SK-N-SH treated with all-trans-retinoic acid at 6 μM for 48 hours (cell line): ENCODE results near the gene DCC.

Source experiments
- BACH2 ChIP-seq: fragments of 250-450 bp; sonication (Bioruptor Pico); IDR thresholded peaks from 2 replicates; pipeline ENCODE4 v1.9.0; 2021; ENCODE audit warnings: mild to moderate bottlenecking, borderline replicate concordance
- ISL1 ChIP-seq: fragments of 250-450 bp; sonication (Bioruptor Pico); IDR thresholded peaks from 2 replicates; pipeline ENCODE4 v2.1.2; 2022; ENCODE audit warnings: mild to moderate bottlenecking, moderate library complexity
- OSR1 ChIP-seq: fragments of 250-450 bp; sonication (Bioruptor Pico); IDR thresholded peaks from 2 replicates; pipeline ENCODE4 v1.8.0; 2022; ENCODE audit warnings: moderate library complexity, mild to moderate bottlenecking, inconsistent platforms
- POU6F1 ChIP-seq: fragments of 250-450 bp; sonication (Bioruptor Pico); IDR thresholded peaks from 2 replicates; pipeline ENCODE4 v1.8.0; 2021; ENCODE audit warnings: low read depth, mild to moderate bottlenecking, moderate library complexity, borderline replicate concordance
- PPARA ChIP-seq: fragments of 250-450 bp; sonication (Bioruptor Pico); IDR thresholded peaks from 2 replicates; pipeline ENCODE4 v1.5.0; 2020; ENCODE audit warnings: mild to moderate bottlenecking, borderline replicate concordance
- ZFP3 ChIP-seq: fragments of 250-450 bp; sonication (Bioruptor Pico); IDR thresholded peaks from 2 replicates; pipeline ENCODE4 v1.5.0; 2020; ENCODE audit warnings: mild to moderate bottlenecking, moderate library complexity
- ZNF565 ChIP-seq: fragments of 450-650 bp; formaldehyde crosslinking; conservative IDR thresholded peaks from 2 replicates; pipeline ENCODE4 v1.5.0; 2020; ENCODE audit warnings: low read depth, mild to moderate bottlenecking, moderate library complexity
- TF ChIP-seq, protein P1 (sequence below): fragments of 250-450 bp; sonication (Bioruptor Pico); IDR thresholded peaks from 2 replicates; pipeline ENCODE4 v1.8.0; 2020; ENCODE audit warnings: mild to moderate bottlenecking, moderate library complexity, borderline replicate concordance

GRCh38 chr18:52394602-52395001, 54.6 kb downstream of the DCC start:
- TF ChIP-seq ZFP3 (CRISPR knock-in tag), result no peak
- TF ChIP-seq OSR1 (CRISPR knock-in tag), result no peak
- TF ChIP-seq ZNF565 (CRISPR knock-in tag), result no peak
- TF ChIP-seq ISL1 (CRISPR knock-in tag), result no peak
- no peak for TF ChIP-seq POU6F1
- TF ChIP-seq BACH2 (CRISPR knock-in tag), result no peak
- TF ChIP-seq, protein P1, sequence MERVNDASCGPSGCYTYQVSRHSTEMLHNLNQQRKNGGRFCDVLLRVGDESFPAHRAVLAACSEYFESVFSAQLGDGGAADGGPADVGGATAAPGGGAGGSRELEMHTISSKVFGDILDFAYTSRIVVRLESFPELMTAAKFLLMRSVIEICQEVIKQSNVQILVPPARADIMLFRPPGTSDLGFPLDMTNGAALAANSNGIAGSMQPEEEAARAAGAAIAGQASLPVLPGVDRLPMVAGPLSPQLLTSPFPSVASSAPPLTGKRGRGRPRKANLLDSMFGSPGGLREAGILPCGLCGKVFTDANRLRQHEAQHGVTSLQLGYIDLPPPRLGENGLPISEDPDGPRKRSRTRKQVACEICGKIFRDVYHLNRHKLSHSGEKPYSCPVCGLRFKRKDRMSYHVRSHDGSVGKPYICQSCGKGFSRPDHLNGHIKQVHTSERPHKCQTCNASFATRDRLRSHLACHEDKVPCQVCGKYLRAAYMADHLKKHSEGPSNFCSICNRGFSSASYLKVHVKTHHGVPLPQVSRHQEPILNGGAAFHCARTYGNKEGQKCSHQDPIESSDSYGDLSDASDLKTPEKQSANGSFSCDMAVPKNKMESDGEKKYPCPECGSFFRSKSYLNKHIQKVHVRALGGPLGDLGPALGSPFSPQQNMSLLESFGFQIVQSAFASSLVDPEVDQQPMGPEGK (CRISPR knock-in tag), result no peak
- TF ChIP-seq PPARA, result no peak
